ENCODE data around the gene PTPN11.

DNA sequence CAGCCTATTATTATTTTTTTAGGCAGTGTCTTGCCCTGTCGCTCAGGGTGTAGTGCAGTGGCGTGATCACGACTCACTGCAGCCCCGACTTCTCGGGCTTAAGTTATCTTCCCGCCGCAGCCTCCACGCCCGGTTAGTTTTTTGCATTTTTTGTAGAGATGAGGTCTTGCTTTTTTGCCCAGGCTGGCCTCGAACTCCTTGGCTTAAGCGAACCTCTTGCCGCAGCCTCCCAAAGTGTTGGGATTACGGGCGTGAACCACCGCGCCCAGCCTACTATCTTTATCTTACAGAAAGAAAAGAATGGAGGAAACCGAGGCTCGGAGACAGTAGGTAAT is 507 bp upstream of the PTPN11 start:
- TF ChIP-seq, protein P1, sequence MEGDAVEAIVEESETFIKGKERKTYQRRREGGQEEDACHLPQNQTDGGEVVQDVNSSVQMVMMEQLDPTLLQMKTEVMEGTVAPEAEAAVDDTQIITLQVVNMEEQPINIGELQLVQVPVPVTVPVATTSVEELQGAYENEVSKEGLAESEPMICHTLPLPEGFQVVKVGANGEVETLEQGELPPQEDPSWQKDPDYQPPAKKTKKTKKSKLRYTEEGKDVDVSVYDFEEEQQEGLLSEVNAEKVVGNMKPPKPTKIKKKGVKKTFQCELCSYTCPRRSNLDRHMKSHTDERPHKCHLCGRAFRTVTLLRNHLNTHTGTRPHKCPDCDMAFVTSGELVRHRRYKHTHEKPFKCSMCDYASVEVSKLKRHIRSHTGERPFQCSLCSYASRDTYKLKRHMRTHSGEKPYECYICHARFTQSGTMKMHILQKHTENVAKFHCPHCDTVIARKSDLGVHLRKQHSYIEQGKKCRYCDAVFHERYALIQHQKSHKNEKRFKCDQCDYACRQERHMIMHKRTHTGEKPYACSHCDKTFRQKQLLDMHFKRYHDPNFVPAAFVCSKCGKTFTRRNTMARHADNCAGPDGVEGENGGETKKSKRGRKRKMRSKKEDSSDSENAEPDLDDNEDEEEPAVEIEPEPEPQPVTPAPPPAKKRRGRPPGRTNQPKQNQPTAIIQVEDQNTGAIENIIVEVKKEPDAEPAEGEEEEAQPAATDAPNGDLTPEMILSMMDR (conservative IDR thresholded peaks at IDR 0.05; ENCODE audit: low read length) = no peak
- no peak for TF ChIP-seq EZH2phosphoT487 (IDR thresholded peaks at IDR 0.05; ENCODE audit: borderline replicate concordance)
